HG02885 (cell line): ENCODE results near the gene IGF1.
"Not testable (repeated sequence)": the region's sequence is repeated elsewhere in the genome, so short reads cannot be mapped to it uniquely, and the experiment has no call there.

Experiments used
- ATAC-seq: cut with Tn5 transposase; IDR thresholded peaks from one replicate; pipeline ENCODE4 v1.9.1; 2021; ENCODE audit warnings: mild to moderate bottlenecking; ENCODE audit not compliant: unreplicated experiment, poor library complexity

Gene IGF1

GRCh38 chr12:102399653-102400052 is 80.7 kb downstream of the IGF1 start:
- ATAC-seq: no peak

DNA sequence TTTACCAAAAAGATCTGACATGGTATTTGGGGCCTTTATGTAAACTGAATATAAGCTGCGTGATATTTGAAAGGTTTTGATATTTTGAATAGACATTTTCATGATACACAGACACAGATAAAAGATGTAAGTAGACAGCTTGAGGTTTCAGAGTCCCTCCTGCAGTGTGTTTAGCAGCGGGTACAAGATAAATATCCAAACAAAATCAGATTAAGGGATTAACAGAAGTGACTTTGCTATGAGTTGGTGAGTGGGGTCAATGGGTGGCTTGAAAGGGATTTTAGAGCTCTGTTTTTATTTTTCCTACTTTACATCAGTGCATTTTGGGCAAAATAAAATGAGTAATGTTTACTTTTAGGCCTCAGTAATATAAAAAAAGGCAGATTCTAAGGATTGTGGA is 84.1 kb downstream of the IGF1 start:
- ATAC-seq: no peak

GRCh38 chr12:102394200-102394599 is 86.2 kb downstream of the IGF1 start:
- ATAC-seq: no peak

DNA sequence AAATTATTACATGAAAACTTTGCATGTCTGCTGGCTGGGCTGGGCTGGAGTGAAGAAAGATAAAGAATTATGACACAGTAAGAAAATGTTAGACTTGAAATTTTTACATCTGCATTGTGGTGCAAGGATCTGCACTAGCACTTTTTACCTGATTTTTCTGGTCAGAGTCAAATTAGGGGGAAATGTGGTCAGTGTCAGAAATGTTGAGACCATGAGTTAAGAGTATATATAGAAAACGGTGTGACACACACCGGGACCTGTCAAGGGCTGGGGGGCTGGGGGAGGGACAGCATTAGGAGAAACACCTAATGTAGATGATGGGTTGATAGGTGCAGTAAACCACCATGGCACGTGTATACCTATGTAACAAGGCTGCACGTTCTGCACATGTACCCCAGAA is 90.3 kb downstream of the IGF1 start:
- peak; percentile 76 for ATAC-seq

- no peak for ATAC-seq
These were observed 91.9 kb downstream of the IGF1 start for GRCh38 chr12:102388469-102388868.

GRCh38 chr12:102385343-102385742 is 95.0 kb downstream of the IGF1 start:
- ATAC-seq: no peak

DNA sequence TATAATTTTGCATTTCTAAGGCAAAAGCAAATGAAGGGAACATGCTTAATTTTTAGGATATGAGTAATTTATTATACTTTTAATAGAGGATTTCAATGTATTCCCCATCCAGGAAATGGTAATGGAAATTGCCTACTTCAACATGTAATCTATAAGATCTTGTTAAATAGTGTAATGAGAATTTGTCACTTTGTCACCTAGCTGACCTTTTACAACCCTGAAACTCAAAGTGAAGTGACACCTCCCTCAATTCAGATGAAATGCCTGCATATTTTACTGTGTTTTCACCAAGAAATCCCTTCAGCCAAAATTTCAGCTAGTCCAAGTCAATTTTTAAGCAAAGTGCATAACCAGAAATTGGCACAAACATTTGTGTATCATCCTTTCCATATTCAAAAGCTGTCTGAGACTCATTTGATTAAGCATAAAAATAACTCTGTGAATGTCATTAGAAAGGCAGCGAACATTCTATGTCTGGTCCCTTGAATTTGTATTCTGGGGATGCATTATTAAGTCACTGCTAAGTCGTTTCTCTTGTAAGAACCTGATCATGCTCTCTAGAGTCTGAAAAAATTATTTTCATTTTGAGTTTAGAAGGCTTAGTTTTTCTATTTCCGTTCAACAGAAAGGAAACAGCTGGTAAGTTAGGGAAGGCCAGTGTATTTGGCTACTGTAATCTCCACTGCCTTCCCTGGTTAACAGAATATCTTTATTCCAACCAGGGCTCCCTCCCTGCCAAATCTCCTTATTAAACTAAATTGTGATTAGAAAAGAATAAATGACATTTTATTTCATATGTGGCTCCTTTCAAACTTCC is 100.8 kb downstream of the IGF1 start:
- ATAC-seq: no peak

DNA sequence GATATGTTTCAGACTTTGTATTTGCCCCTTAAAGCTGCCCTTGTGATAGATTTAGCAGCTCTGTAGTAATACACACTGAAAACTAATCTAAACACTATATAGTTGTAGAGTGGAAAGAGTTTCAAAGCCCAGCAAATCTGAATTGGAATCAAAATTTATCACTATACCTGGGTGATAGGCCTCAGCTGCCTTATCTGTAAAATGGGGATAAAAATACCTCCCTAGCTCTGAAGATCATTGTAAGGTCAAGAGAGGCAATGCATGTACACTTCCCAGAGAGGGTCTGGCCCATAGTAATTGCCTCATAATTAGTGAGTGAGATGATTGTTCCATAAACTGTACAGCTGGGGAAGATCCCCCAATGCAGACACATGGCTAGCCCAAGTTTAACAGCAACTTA is 103.6 kb downstream of the IGF1 start:
- ATAC-seq: no peak

GRCh38 chr12:102376181-102376747 is 104.1 kb downstream of the IGF1 start:
- ATAC-seq: no peak

- ATAC-seq: no peak
These were observed 106.2 kb downstream of the IGF1 start for GRCh38 chr12:102374190-102374589.

- ATAC-seq: no peak
These were observed 108.3 kb downstream of the IGF1 start for GRCh38 chr12:102372087-102372486.

- ATAC-seq: no peak
These were observed 109.2 kb downstream of the IGF1 start for GRCh38 chr12:102371165-102371564.

GRCh38 chr12:102369876-102370275 is 110.5 kb downstream of the IGF1 start:
- ATAC-seq: no peak

DNA sequence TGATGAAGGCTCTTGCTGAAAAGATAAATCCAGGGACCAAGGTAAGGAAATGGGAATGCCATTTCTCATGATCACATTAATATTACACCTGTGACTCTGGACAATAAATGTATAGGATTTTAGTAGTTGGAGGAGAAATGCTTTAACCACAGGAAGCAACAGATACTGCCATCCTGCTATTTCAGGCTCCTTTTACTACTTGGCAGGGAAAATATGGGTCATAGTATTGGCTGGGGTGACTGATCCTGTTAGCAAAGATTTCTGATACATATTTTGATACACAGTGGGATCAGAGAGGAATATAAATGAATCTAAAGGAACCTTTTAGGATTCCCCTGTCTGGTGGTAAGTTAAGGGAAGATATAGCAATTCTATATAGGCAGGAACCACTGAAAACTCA is 115.0 kb downstream of the IGF1 start:
- ATAC-seq: no peak

DNA sequence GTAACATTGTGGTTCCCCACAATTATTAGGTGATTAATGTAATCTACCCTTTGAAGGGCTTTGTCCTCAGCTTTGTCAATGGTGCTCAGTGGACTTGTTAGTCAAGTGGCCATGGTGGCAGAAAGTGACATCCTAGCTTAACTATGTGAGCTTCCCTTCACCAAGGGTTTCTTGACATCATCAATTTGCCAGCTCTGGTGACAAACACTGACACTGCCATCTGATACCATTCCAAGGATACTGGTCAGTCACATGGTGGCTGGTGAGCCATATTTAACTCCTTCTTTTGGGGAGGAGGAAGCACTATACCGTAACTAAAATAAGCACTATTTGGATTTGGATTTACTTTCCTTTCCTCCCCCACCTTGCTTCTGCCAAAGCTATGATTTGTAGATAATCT is 115.7 kb downstream of the IGF1 start:
- no peak for ATAC-seq

- no peak for ATAC-seq
These were observed 123.7 kb downstream of the IGF1 start for GRCh38 chr12:102356690-102357089.

GRCh38 chr12:102354281-102354680 is 126.1 kb downstream of the IGF1 start:
- not testable (repeated sequence) for ATAC-seq

DNA sequence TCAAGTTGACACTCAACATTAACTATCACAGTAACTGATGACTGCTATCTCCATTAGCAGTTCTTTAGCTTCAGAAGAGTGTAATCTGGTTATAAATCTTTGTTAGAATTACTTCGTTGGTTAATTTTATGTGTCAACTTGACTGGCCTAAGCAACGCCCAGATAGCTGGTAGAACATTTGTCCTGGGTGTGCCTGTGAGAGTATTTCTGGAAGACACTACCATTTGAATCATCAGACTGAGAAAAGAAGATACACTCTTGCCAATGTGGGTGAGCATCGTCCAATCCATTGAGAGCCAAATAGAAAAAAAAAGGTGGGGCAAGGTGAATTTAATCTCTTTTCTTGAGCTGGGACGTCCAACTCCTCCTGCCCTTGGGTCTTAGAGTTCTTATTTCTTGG is 129.0 kb downstream of the IGF1 start:
- ATAC-seq: no peak

- ATAC-seq: no peak
These were observed 130.3 kb downstream of the IGF1 start for GRCh38 chr12:102350070-102350469.

- no peak for ATAC-seq
These were observed 131.3 kb downstream of the IGF1 start for GRCh38 chr12:102349079-102349478.

DNA sequence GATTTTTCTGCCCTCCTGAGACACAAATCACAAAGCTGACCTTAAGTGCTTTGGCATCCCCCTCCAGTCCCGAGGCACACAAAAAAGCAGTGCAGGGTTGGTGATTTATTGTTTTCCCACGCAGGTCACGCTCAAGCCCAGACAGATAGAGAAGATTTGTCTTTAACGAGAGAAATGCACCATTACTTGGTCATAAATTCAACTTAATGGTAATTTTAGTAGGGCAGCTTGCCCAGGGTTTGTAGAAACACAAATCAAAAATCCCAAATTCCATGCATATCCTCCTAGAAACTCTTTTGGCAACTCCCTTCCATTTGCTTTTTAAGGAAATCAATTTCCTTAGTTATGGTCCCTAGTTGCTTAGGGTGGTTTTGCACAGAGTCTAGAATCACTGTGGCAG is 132.6 kb downstream of the IGF1 start:
- ATAC-seq: no peak
